ENCODE data around the gene VIPR2. TPM values are rescaled to one million over a fixed set of nuclear protein-coding genes. Genes with fewer than 3 reads are reported as not detected.
A peak's percentile ranks its signal among the peaks of the same experiment; 100 is the strongest.

The VIPR2 gene
- total RNA-seq, 6 donors from 2014 or later = 0.30 to 0.74 (median 0.40) TPM; not detected in 3

GRCh38 chr7:159120540-159120919 is 24.1 kb downstream of the VIPR2 start:
- no peaks in the 10 kb centered on the region for H3K27me3 ChIP-seq
- H3K36me3 ChIP-seq = no peaks in the 10 kb centered on the region
- 82 to 90% methylated on average over 7 of the region's 7 CpGs for WGBS, 2 donors
- no peak overlapping the region for H3K27ac ChIP-seq
- TF ChIP-seq, protein P1, sequence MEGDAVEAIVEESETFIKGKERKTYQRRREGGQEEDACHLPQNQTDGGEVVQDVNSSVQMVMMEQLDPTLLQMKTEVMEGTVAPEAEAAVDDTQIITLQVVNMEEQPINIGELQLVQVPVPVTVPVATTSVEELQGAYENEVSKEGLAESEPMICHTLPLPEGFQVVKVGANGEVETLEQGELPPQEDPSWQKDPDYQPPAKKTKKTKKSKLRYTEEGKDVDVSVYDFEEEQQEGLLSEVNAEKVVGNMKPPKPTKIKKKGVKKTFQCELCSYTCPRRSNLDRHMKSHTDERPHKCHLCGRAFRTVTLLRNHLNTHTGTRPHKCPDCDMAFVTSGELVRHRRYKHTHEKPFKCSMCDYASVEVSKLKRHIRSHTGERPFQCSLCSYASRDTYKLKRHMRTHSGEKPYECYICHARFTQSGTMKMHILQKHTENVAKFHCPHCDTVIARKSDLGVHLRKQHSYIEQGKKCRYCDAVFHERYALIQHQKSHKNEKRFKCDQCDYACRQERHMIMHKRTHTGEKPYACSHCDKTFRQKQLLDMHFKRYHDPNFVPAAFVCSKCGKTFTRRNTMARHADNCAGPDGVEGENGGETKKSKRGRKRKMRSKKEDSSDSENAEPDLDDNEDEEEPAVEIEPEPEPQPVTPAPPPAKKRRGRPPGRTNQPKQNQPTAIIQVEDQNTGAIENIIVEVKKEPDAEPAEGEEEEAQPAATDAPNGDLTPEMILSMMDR (IDR thresholded peaks at IDR 0.05) = no peak
- TF ChIP-seq EP300 (IDR thresholded peaks at IDR 0.05) = no peak
- H3K4me1 ChIP-seq = no peaks in the 10 kb centered on the region
- ATAC-seq (ENCODE audit: low FRiP score in 2 of 2) (no peak), DNase-seq (no peak)
- no peaks in the 10 kb centered on the region for H3K9me3 ChIP-seq
- no peak overlapping the region for H3K4me3 ChIP-seq

DNA sequence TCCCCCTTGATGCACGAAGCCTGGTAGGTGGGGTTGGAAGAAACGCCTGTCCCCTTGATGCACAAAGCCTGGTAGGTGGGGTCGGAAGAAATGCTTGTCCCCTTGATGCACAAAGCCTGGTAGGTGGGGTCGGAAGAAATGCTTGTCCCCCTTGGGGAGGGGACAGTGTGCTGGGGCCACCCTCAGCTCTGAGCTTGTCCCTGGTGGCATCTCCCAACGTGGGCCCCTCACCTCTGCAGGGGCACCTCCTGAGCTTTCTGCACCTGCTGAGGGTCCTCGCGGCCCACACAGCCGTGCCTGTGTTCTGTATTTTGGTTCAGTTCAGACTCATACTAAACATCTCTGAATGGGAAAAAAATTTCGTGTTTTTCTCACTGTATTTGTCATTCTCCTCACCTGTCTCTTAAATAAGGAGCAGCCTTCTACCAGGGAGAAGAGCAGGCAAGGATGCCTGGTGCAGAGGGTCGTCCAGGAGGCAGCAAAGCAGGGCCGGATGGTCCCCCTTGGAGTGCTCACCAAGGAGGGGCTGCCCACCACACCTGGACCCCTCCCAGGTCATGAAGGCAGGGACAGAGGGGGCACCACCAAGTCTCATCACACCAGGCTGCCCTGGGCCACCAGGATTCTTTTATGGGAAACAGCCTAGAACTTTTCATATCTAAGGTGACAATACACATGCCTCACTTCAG is 24.7 kb downstream of the VIPR2 start:
- no peak for DNase-seq
- no peak overlapping the region for H3K4me3 ChIP-seq
- TF ChIP-seq POLR2A (IDR thresholded peaks at IDR 0.05) (no peak), EP300 (IDR thresholded peaks at IDR 0.05) (no peak), POLR2AphosphoS5 (IDR thresholded peaks at IDR 0.05) (no peak)
- TF ChIP-seq, protein P1 (IDR thresholded peaks at IDR 0.05) = no peak
- no peaks in the 10 kb centered on the region for H3K9me3 ChIP-seq
- no peaks in the 10 kb centered on the region for H3K4me1 ChIP-seq
- no peaks in the 10 kb centered on the region for H3K36me3 ChIP-seq
- no peaks in the 10 kb centered on the region for H3K27me3 ChIP-seq
- ATAC-seq (ENCODE audit: low FRiP score in 2 of 2) = peak in 1 of 2 donors; percentile 22
- H3K27ac ChIP-seq = no peak overlapping the region
- WGBS, 2 donors = 82 to 97% methylated on average over 9 to 11 of the region's 11 CpGs

DNA sequence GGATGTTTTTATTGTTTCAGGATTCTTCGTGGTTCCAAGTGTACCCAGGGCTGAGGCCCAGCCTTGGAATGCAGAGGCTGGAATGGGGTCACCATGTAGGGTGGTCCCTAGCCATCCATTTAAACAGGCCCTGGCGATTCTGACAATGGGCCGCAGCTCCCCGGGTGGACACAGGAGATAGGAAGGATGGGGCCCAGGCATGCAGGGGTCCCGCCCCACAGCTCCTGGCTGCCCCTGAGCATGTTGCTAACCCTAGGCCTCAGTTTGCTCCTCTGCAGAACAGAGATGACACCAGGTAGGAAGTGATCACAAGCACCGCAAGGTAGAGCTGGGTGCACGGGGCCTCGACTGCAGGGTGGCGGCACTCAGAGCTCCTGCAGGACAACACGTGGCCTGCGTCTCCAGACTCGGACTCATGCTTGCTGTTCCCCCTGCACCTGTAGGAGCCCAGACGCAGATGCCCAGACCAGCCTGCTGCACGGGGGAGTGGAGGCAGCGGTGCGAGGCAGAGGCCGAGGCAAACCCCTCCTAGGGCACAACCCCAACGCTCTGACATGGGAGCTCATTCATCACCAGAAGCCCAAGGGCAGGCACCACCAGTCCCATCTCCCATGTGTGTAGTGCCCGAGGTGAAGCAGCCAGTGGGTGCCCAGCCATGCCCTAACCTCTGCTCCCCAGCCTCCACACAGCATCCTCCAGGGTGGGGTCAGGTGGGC is 25.5 kb downstream of the VIPR2 start:
- no peaks in the 10 kb centered on the region for H3K9me3 ChIP-seq
- no peaks in the 10 kb centered on the region for H3K4me1 ChIP-seq
- H3K36me3 ChIP-seq = no peaks in the 10 kb centered on the region
- peak in 1 of 2 donors; percentile 61 for DNase-seq
- peak in 1 of 2 donors; percentile 12 for ATAC-seq (ENCODE audit: low FRiP score in 2 of 2)
- TF ChIP-seq EP300 (IDR thresholded peaks at IDR 0.05) (no peak), POLR2A (IDR thresholded peaks at IDR 0.05) (no peak), POLR2AphosphoS5 (IDR thresholded peaks at IDR 0.05) (no peak)
- TF ChIP-seq, protein P1 (IDR thresholded peaks at IDR 0.05) = no peak
- H3K4me3 ChIP-seq = no peak overlapping the region
- WGBS, 2 donors = 86 to 90% methylated on average over 14 to 18 of the region's 19 CpGs
- H3K27ac ChIP-seq = no peak overlapping the region
- H3K27me3 ChIP-seq = no peaks in the 10 kb centered on the region

- H3K27ac ChIP-seq = no peak overlapping the region
- ATAC-seq (ENCODE audit: low FRiP score in 2 of 2) (no peak), DNase-seq (peak in 1 of 2 donors; percentile 44)
- TF ChIP-seq POLR2AphosphoS5 (IDR thresholded peaks at IDR 0.05) (no peak), EP300 (IDR thresholded peaks at IDR 0.05) (no peak), POLR2A (IDR thresholded peaks at IDR 0.05) (no peak)
- TF ChIP-seq, protein P1 (IDR thresholded peaks at IDR 0.05) = no peak
- no peaks in the 10 kb centered on the region for H3K36me3 ChIP-seq
- WGBS, 2 donors = 85 to 92% methylated on average over 10 of the region's 10 CpGs
- no peak overlapping the region for H3K4me3 ChIP-seq
- no peaks in the 10 kb centered on the region for H3K9me3 ChIP-seq
- H3K4me1 ChIP-seq = no peaks in the 10 kb centered on the region
- no peaks in the 10 kb centered on the region for H3K27me3 ChIP-seq
These were observed 26.0 kb downstream of the VIPR2 start for GRCh38 chr7:159118623-159119022.
